Sigmoid colon (tissue), 7 donors: ENCODE measurements around the gene SNTB2. TPM values are rescaled to one million over a fixed set of nuclear protein-coding genes. Genes with fewer than 3 reads are reported as not detected.

Experiments
- DNase-seq: peaks from one replicate; pipeline ENCODE4 v3.0.0-alpha.2; 2019
- H3K27ac ChIP-seq, 4 donors: fragments of 200-600 bp; sonication (generic); one replicate each; pipeline ENCODE4 v1.5.1; 2016 to 2019; ENCODE audit warnings: mild to moderate bottlenecking in 1 of 4
- H3K27me3 ChIP-seq, 3 donors: fragments of 200-600 bp; sonication (generic); one replicate each; pipeline ENCODE4 v1.5.1; 2019; ENCODE audit warnings: mild to moderate bottlenecking in 1 of 3
- H3K36me3 ChIP-seq, 4 donors: fragments of 200-600 bp; sonication (generic); one replicate each; pipeline ENCODE4 v1.5.1; 2016 to 2019
- H3K4me1 ChIP-seq, 4 donors: fragments of 200-600 bp; sonication (generic); one replicate each; pipeline ENCODE4 v1.5.1; 2017 to 2019
- H3K4me3 ChIP-seq, 4 donors: fragments of 200-600 bp; sonication (generic); one replicate each; pipeline ENCODE4 v1.5.1; 2017 to 2019; ENCODE audit warnings: mild to moderate bottlenecking in 2 of 4, moderate library complexity in 1 of 4
- H3K9me3 ChIP-seq, 4 donors: fragments of 200-600 bp in 3 of 4; sonication (generic) in 3 of 4; one replicate each; pipeline versions ENCODE4 v1.5.1 to v1.6.1; 2013 to 2019
- CTCF ChIP-seq, 4 experiments: fragments of 450-650 bp in 3 of 4; fragments of 200-600 bp in 1 of 4; IDR thresholded peaks; one replicate each; pipeline ENCODE4 v1.5.1; 2016 to 2019; ENCODE audit warnings: antibody characterized with exemption in 4 of 4, mild to moderate bottlenecking in 3 of 4, moderate library complexity in 2 of 4
- EP300 ChIP-seq, 4 donors: sonication (generic); formaldehyde crosslinking; IDR thresholded peaks; one replicate each; pipeline ENCODE4 v1.6.1; 2017; ENCODE audit warnings: antibody characterized with exemption in 4 of 4
- POLR2A ChIP-seq, 2 donors: fragments of 450-650 bp; IDR thresholded peaks; one replicate each; pipeline ENCODE4 v1.6.1; 2016; ENCODE audit warnings: antibody characterized with exemption in 2 of 2, mild to moderate bottlenecking in 2 of 2, moderate library complexity in 2 of 2
- POLR2AphosphoS5 ChIP-seq, 4 donors: sonication (generic); formaldehyde crosslinking; IDR thresholded peaks; one replicate each; pipeline ENCODE4 v1.6.1; 2017; ENCODE audit warnings: antibody characterized with exemption in 4 of 4
- WGBS, 2 donors: extraction: QIAGEN DNeasy Blood & Tissue Kit; methylation state at CpG; one replicate each; pipeline ENCODE4 v1.1.7; 2013; 5-methylcytosine and 5-hydroxymethylcytosine counted together
- intact Hi-C: fragments of 100-400 bp; cut with DNase I; formaldehyde crosslinking; loops from one replicate; pipeline ENCODE4 v1.15.1; 2023
- polyA plus RNA-seq, 3 donors: library from polyadenylated mRNA; stranded (reverse); fragments of 200-250 nt; gene quantifications; one replicate each; pipeline ENCODE4 v1.2.3, GENCODE V29; 2013
- total RNA-seq, 4 donors: library from RNA; depleted of rRNA; stranded (reverse); fragments of >200 nt; gene quantifications; one replicate each; pipeline ENCODE4 v1.1.0, GENCODE V29; 2016
- donor health status: healthy with polysubstance abuse.
- donor health status: Bipolar disorder and iron deficiency.
- donor health status: healthy.

The SNTB2 gene
- total and polyA plus RNA-seq, 7 donors = 4.2 to 38.2 (median 23.2) TPM

GRCh38 chr16:69345923-69346322 is 159.0 kb downstream of the SNTB2 start:
- DNase-seq = no peak
- H3K4me1 ChIP-seq = peaks cover 0 to 5% (median 1%) of the 10 kb centered on the region in 4 donors
- intact Hi-C loops = no loop called here
- TF ChIP-seq POLR2AphosphoS5 (IDR thresholded peaks at IDR 0.05) (no peak), POLR2A (IDR thresholded peaks at IDR 0.05) (no peak), EP300 (IDR thresholded peaks at IDR 0.05) (no peak), CTCF (IDR thresholded peaks at IDR 0.05) (no peak)
- 74 to 80% methylated on average over 4 of the region's 4 CpGs for WGBS, 2 donors
- H3K36me3 ChIP-seq = peaks cover 0 to 30% (median 4%) of the 10 kb centered on the region in 4 donors
- no peaks in the 10 kb centered on the region for H3K9me3 ChIP-seq
- H3K27me3 ChIP-seq = no peaks in the 10 kb centered on the region
- no peak overlapping the region for H3K27ac ChIP-seq
- no peak overlapping the region for H3K4me3 ChIP-seq

GRCh38 chr16:69346683-69347082 is 159.7 kb downstream of the SNTB2 start:
- TF ChIP-seq POLR2A (IDR thresholded peaks at IDR 0.05) (no peak), POLR2AphosphoS5 (IDR thresholded peaks at IDR 0.05) (no peak), CTCF (IDR thresholded peaks at IDR 0.05) (no peak), EP300 (IDR thresholded peaks at IDR 0.05) (no peak)
- Histone ChIP-seq H3K4me3 (no peak overlapping the region), H3K36me3 (peaks cover 0 to 29% (median 4%) of the 10 kb centered on the region in 4 donors), H3K27ac (no peak overlapping the region), H3K9me3 (no peaks in the 10 kb centered on the region), H3K4me1 (no peaks in the 10 kb centered on the region), H3K27me3 (no peaks in the 10 kb centered on the region)
- 83 to 91% methylated on average over 6 of the region's 6 CpGs for WGBS, 2 donors
- no peak for DNase-seq
- intact Hi-C loops = no loop called here

- 71 to 93% methylated on average over 6 of the region's 6 CpGs for WGBS, 2 donors
- no peaks in the 10 kb centered on the region for H3K27me3 ChIP-seq
- no peak for TF ChIP-seq CTCF (IDR thresholded peaks at IDR 0.05)
- no peak for TF ChIP-seq POLR2A (IDR thresholded peaks at IDR 0.05)
- no peak for TF ChIP-seq EP300 (IDR thresholded peaks at IDR 0.05)
- no peak for TF ChIP-seq POLR2AphosphoS5 (IDR thresholded peaks at IDR 0.05)
- peaks cover 0 to 26% (median 0%) of the 10 kb centered on the region in 4 donors for H3K36me3 ChIP-seq
- intact Hi-C loops = no loop called here
- H3K4me3 ChIP-seq = no peak overlapping the region
- no peak for DNase-seq
- H3K27ac ChIP-seq = no peak overlapping the region
- H3K4me1 ChIP-seq = no peaks in the 10 kb centered on the region
- no peaks in the 10 kb centered on the region for H3K9me3 ChIP-seq
These were observed 161.3 kb downstream of the SNTB2 start for GRCh38 chr16:69348222-69348621.

GRCh38 chr16:69349536-69349935 is 162.6 kb downstream of the SNTB2 start:
- no peak for DNase-seq
- H3K4me1 ChIP-seq = no peaks in the 10 kb centered on the region
- no peak for TF ChIP-seq CTCF (IDR thresholded peaks at IDR 0.05)
- no peak for TF ChIP-seq POLR2AphosphoS5 (IDR thresholded peaks at IDR 0.05)
- no peak for TF ChIP-seq POLR2A (IDR thresholded peaks at IDR 0.05)
- TF ChIP-seq EP300 (IDR thresholded peaks at IDR 0.05) = no peak
- no peak overlapping the region for H3K27ac ChIP-seq
- H3K9me3 ChIP-seq = no peaks in the 10 kb centered on the region
- intact Hi-C loops = no loop called here
- H3K27me3 ChIP-seq = no peaks in the 10 kb centered on the region
- peaks cover 0 to 20% (median 0%) of the 10 kb centered on the region in 4 donors for H3K36me3 ChIP-seq
- WGBS, 2 donors = 93% methylated on average over 10 of the region's 10 CpGs
- no peak overlapping the region for H3K4me3 ChIP-seq

- Histone ChIP-seq H3K4me1 (no peaks in the 10 kb centered on the region), H3K36me3 (peaks cover 0 to 20% (median under 1%) of the 10 kb centered on the region in 4 donors), H3K27me3 (no peaks in the 10 kb centered on the region), H3K4me3 (no peak overlapping the region), H3K27ac (no peak overlapping the region), H3K9me3 (no peaks in the 10 kb centered on the region)
- intact Hi-C loops = no loop called here
- no peak for DNase-seq
- WGBS, 2 donors = 51 to 70% methylated on average over 6 of the region's 6 CpGs
- TF ChIP-seq EP300 (IDR thresholded peaks at IDR 0.05) = no peak
- no peak for TF ChIP-seq POLR2AphosphoS5 (IDR thresholded peaks at IDR 0.05)
- no peak for TF ChIP-seq POLR2A (IDR thresholded peaks at IDR 0.05)
- TF ChIP-seq CTCF (IDR thresholded peaks at IDR 0.05) = no peak
These were observed 163.7 kb downstream of the SNTB2 start for GRCh38 chr16:69350536-69351133.
